ENCODE results near the gene PPM1E.

PPM1E gene

GRCh38 chr17:58802188-58802587, 46.5 kb downstream of the PPM1E start:
- no peak for DNase-seq (ENCODE audit: low read depth)
- no peak for TF ChIP-seq CTCF (IDR thresholded peaks at IDR 0.05; ENCODE audit: low read length, missing control alignments)
- H3K4me3 ChIP-seq (replicated peaks; ENCODE audit: low read depth, low read length), result no peak overlapping the region

DNA sequence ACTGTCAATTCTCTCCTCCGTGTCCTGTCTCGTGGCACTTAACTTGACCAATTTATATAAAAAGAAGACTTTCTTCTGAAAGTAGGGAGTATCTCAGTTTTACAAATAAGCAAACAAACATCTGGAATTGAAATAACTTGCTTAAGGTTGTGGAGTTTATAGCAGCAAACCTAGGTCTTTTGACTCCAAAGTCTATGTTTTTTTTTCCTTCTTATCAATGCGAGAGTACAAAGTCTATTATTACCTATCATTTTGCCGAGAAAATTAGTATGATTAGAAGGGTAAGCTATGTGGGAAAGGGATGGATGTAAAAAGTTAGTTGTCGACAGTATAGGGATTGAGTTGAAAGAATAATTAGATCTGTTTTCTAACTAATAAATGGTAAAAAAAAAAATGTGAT, 50.4 kb downstream of the PPM1E start:
- no peak for TF ChIP-seq CTCF (IDR thresholded peaks at IDR 0.05; ENCODE audit: low read length, missing control alignments)
- no peak overlapping the region for H3K4me3 ChIP-seq (replicated peaks; ENCODE audit: low read depth, low read length)
- no peak for DNase-seq (ENCODE audit: low read depth)

DNA sequence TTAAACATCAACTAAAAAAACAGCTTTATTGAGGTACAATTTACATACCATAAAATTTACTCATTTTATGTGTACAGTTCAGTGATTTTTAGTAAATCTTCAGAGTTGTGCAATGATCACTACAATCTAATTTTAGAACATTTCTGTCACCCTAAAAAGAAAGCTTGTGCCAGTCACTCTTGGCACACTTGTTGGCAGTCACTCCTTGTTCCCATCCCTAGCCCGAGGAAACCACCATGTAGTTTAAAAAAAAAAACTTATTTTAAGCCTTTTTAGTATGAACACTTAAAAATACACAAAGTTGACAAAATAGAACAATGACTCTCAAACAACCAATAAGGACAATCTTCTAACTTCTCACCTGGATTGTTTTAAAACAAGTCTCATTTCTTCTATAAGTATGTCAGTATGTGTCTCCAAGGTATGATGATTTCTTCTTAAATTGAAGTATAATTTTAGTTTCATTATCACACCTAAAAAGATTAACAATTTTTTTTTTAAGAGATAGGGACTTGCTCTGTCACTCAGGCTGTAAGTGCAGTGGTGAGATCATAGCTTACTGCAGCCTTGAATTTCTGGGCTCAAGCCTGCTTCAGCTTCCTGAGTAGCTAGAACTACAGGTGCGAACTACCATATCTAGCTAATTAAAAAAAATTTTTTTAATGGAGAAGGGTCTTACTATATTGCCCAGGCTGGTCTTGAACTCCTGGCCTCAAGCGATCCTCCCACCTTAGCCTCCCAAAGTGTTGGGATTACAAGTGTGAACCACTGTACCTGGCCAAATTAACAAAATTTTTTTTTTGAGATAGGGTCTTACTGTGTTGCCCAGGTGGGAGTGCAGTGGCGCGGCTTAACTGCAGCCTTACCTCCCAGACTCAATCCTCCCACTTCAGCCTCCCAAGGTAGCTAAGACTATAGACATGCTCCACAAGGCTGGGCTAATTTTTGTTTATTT, 53.2 kb downstream of the PPM1E start:
- no peak for TF ChIP-seq CTCF (IDR thresholded peaks at IDR 0.05; ENCODE audit: low read length, missing control alignments)
- H3K4me3 ChIP-seq (replicated peaks; ENCODE audit: low read depth, low read length), result no peak overlapping the region
- DNase-seq (ENCODE audit: low read depth), result no peak

DNA sequence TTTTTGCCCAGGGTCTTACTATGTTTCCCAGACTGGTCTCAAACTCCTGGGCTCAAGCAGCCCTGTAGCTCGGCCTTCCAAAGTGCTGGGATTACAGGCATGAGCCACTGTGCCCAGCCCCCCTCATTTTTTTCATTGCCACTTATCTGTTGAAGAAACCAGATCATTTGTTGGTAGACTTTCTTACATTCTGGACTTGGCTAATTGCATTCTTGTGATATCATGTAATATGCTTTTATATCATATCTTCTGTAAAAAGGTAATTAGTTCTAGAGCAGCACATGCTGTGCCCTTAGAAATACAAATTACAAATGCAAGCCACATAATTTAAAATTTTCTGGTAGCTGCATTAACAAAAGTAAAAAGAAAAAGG, 53.9 kb downstream of the PPM1E start:
- H3K4me3 ChIP-seq (replicated peaks; ENCODE audit: low read depth, low read length), result no peak overlapping the region
- no peak for TF ChIP-seq CTCF (IDR thresholded peaks at IDR 0.05; ENCODE audit: low read length, missing control alignments)
- DNase-seq (ENCODE audit: low read depth), result no peak

DNA sequence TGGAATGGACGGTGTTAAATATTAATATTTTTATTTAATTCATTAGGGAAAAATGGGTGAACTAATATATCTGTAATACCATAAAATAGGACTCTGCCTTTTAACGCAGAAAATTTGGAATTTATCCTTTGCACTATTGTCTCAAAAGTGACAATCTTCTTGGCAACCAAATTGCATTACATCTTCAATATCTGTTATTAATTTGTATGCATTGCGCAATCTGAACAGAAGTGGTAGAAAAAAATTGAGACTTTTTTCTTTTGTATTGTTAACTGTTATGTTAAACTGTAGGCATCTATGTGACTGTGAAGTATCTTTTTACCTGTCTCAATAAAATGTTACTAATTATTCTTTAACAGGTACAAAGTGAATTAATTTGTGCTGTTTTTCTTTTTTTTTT, 55.6 kb downstream of the PPM1E start:
- TF ChIP-seq CTCF (IDR thresholded peaks at IDR 0.05; ENCODE audit: low read length, missing control alignments), result no peak
- no peak overlapping the region for H3K4me3 ChIP-seq (replicated peaks; ENCODE audit: low read depth, low read length)
- DNase-seq (ENCODE audit: low read depth), result no peak

- DNase-seq (ENCODE audit: low read depth), result no peak
- TF ChIP-seq CTCF (IDR thresholded peaks at IDR 0.05; ENCODE audit: low read length, missing control alignments), result no peak
Measured at GRCh38 chr17:58813712-58814111, 58.1 kb downstream of the PPM1E start.

DNA sequence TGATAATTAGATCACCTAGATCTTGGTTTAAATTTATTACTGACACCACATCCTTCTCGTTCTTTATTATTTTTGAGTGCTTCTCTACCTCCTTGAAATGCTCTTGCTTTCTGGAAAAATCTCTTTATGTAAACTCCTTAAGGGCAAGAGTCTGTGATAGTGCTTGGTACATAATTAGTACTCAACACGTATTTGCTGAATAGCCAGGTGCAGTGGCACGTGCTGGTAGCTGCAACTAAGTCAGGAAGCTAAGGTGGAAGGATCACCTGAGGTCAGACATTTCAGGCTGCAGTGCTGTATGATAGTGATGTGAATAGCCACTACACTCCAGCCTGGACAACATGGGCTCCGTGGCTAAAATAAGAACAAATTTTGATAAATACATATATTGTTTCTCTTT, 63.0 kb downstream of the PPM1E start:
- DNase-seq (ENCODE audit: low read depth), result no peak
- no peak for TF ChIP-seq CTCF (IDR thresholded peaks at IDR 0.05; ENCODE audit: low read length, missing control alignments)
- H3K4me3 ChIP-seq (replicated peaks; ENCODE audit: low read depth, low read length), result no peak overlapping the region

More at GRCh38 chr17:58813712-58814111, 58.1 kb downstream of the PPM1E start:
- H3K4me3 ChIP-seq (replicated peaks; ENCODE audit: low read depth, low read length), result no peak overlapping the region
